Esophagus squamous epithelium (tissue), 4 donors: Measurements from ENCODE around the gene EEIG2.

Source experiments
- POLR2A ChIP-seq, 4 donors: fragments of 450-650 bp; IDR thresholded peaks; one replicate each; pipeline ENCODE4 v1.6.1; 2017; ENCODE audit warnings: antibody characterized with exemption in 4 of 4, mild to moderate bottlenecking in 4 of 4, moderate library complexity in 3 of 4
- TF ChIP-seq, protein P1 (sequence below), 6 experiments: fragments of 450-650 bp in 4 of 6; fragments of 200-600 bp in 2 of 6; sonication (generic) in 2 of 6; IDR thresholded peaks; one replicate each; pipeline ENCODE4 v1.5.1; 2016 to 2019; ENCODE audit warnings: antibody characterized with exemption in 6 of 6, mild to moderate bottlenecking in 4 of 6, moderate library complexity in 4 of 6

- TF ChIP-seq, protein P1, sequence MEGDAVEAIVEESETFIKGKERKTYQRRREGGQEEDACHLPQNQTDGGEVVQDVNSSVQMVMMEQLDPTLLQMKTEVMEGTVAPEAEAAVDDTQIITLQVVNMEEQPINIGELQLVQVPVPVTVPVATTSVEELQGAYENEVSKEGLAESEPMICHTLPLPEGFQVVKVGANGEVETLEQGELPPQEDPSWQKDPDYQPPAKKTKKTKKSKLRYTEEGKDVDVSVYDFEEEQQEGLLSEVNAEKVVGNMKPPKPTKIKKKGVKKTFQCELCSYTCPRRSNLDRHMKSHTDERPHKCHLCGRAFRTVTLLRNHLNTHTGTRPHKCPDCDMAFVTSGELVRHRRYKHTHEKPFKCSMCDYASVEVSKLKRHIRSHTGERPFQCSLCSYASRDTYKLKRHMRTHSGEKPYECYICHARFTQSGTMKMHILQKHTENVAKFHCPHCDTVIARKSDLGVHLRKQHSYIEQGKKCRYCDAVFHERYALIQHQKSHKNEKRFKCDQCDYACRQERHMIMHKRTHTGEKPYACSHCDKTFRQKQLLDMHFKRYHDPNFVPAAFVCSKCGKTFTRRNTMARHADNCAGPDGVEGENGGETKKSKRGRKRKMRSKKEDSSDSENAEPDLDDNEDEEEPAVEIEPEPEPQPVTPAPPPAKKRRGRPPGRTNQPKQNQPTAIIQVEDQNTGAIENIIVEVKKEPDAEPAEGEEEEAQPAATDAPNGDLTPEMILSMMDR (IDR thresholded peaks at IDR 0.05): no peak
- TF ChIP-seq POLR2A (IDR thresholded peaks at IDR 0.05): no peak
Measured at GRCh38 chr1:108583757-108584427, 24.0 kb downstream of the EEIG2 start.
